Measurements from ENCODE around the gene NRIP1. TPM values are rescaled to one million over a fixed set of nuclear protein-coding genes. Genes with fewer than 3 reads are reported as not detected.

Gene NRIP1
- total and polyA plus RNA-seq, 9 of the 15 experiments (the other 6 are each of a cell fraction or from before 2014, with no cell fraction given) = 4.3 to 42.8 (median 19.6) TPM

DNA sequence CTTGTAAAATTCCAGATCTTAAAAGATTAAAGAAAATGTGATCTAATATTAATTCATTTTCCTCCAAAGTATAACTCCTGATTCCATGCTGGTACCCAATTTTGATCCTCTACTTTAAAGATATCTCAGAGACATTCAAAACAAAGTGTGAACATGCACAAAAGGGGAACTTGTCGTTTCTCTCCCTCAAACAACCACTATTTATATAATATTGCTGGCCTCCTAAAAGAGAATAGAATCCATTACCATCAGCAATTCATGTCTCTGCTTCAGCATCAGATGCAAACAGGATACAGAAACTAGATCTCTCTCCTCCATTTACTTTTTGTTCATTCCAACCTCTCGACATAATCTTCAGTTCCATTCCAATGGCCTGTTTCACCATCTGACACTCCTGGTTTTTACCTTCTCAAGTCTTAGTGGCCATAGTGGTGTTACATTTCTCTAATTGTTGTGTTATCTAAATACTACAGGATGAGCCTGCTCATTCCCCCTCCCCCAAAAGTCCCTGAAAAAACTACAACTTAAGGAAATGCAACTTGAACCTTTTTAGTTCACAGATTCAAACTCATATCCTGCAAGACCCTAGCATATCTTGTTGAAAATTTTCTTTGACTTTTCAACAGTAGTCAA is 4.1 kb downstream of the NRIP1 start:
- H3K27ac ChIP-seq (ENCODE audit: extremely low read depth, low read depth, low read length) = peak overlapping the region; percentile 63
- TF ChIP-seq, protein P1, sequence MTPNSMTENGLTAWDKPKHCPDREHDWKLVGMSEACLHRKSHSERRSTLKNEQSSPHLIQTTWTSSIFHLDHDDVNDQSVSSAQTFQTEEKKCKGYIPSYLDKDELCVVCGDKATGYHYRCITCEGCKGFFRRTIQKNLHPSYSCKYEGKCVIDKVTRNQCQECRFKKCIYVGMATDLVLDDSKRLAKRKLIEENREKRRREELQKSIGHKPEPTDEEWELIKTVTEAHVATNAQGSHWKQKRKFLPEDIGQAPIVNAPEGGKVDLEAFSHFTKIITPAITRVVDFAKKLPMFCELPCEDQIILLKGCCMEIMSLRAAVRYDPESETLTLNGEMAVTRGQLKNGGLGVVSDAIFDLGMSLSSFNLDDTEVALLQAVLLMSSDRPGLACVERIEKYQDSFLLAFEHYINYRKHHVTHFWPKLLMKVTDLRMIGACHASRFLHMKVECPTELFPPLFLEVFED (CRISPR knock-in tag; conservative IDR thresholded peaks at IDR 0.05) = no peak
- no peak for TF ChIP-seq GATA2 (CRISPR knock-in tag; IDR thresholded peaks at IDR 0.05)
- TF ChIP-seq DPF2 (IDR thresholded peaks at IDR 0.05) = peak; percentile 69; the same call in 1 of the 2 replicates
- peak; percentile 28 for TF ChIP-seq LEF1 (IDR thresholded peaks at IDR 0.05)
- TF ChIP-seq KDM1A (IDR thresholded peaks at IDR 0.05) = 0 out of 4 replicates have a peak, but pooled peaks of 1 of the 2 experiments have one; percentile 10
- TF ChIP-seq ELF1 (tag; IDR thresholded peaks at IDR 0.05) = 0 out of 2 replicates have a peak, but pooled peaks have one; percentile 12
- TF ChIP-seq ZNF384 (IDR thresholded peaks at IDR 0.05; ENCODE audit: low read depth, low read length) = 0 out of 2 replicates have a peak, but pooled peaks have one; percentile 44
- TF ChIP-seq EP300 (IDR thresholded peaks at IDR 0.05; ENCODE audit: low read length) = peak; percentile 33; the same call in 1 of the 2 replicates
- TF ChIP-seq HDAC1 (IDR thresholded peaks at IDR 0.05) = peak in 1 of 2 experiments; percentile 27; a peak in 1 of 4 replicates
- peak; percentile 78 for TF ChIP-seq EHMT2 (IDR thresholded peaks at IDR 0.05)
- TF ChIP-seq FOSL1 (tag; conservative IDR thresholded peaks at IDR 0.05) = no peak
- 0 out of 2 replicates have a peak, but pooled peaks have one; percentile 26 for TF ChIP-seq NBN (IDR thresholded peaks at IDR 0.05; ENCODE audit: low read depth)
- peak; percentile 75 for TF ChIP-seq CBFA2T3 (IDR thresholded peaks at IDR 0.05)
- TF ChIP-seq ETV5 (CRISPR knock-in tag; IDR thresholded peaks at IDR 0.05; ENCODE audit: low read depth) = no peak
- TF ChIP-seq, protein P2, sequence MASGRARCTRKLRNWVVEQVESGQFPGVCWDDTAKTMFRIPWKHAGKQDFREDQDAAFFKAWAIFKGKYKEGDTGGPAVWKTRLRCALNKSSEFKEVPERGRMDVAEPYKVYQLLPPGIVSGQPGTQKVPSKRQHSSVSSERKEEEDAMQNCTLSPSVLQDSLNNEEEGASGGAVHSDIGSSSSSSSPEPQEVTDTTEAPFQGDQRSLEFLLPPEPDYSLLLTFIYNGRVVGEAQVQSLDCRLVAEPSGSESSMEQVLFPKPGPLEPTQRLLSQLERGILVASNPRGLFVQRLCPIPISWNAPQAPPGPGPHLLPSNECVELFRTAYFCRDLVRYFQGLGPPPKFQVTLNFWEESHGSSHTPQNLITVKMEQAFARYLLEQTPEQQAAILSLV (tag; IDR thresholded peaks at IDR 0.05) = no peak
- TF ChIP-seq SMARCA4 (IDR thresholded peaks at IDR 0.05) = peak; percentile 74
- TF ChIP-seq SOX6 (IDR thresholded peaks at IDR 0.05) = peak; percentile 23; the same call in 1 of the 2 replicates
- peak; percentile 49 for TF ChIP-seq TAL1 (IDR thresholded peaks at IDR 0.05)
- 0 out of 2 replicates have a peak, but pooled peaks have one; percentile 13 for TF ChIP-seq STAT5A (IDR thresholded peaks at IDR 0.05; ENCODE audit: borderline replicate concordance, low read length)
- no peak for TF ChIP-seq PHB (CRISPR knock-in tag; IDR thresholded peaks at IDR 0.05)
- TF ChIP-seq HMG20A (CRISPR knock-in tag; conservative IDR thresholded peaks at IDR 0.05) = no peak
- peak; percentile 37 for TF ChIP-seq TEAD4 (IDR thresholded peaks at IDR 0.05; ENCODE audit: low read length)
- no peak for TF ChIP-seq TEAD4 (CRISPR knock-in tag; IDR thresholded peaks at IDR 0.05; ENCODE audit: borderline replicate concordance)
- peak; percentile 1 for TF ChIP-seq RBBP5 (IDR thresholded peaks at IDR 0.05; ENCODE audit: borderline replicate concordance, insufficient read depth, low read length, poor library complexity, severe bottlenecking)
- 0 out of 2 replicates have a peak, but pooled peaks have one; percentile 33 for TF ChIP-seq SMARCE1 (IDR thresholded peaks at IDR 0.05)

More for the DNA sequence above, 4.1 kb downstream of the NRIP1 start:
- 0% methylated on average over 2 of the region's 2 CpGs for WGBS (ENCODE audit: insufficient coverage, low coverage, missing lambda C conversion rate)
- H3K36me3 ChIP-seq (ENCODE audit: control insufficient read depth, insufficient read depth, low read length) = no peaks in the 10 kb centered on the region
- peaks cover 100% of the 10 kb centered on the region for H3K79me2 ChIP-seq (ENCODE audit: control insufficient read depth, insufficient read depth, low read length)
- no peaks in the 10 kb centered on the region for H3K9me3 ChIP-seq (replicated peaks; ENCODE audit: control insufficient read depth, insufficient read depth, low read depth, low read length)
- intact Hi-C loops (cut with micrococcal nuclease) = loop anchor here (5.0 kb wide), 3 partner anchors 198 to 533 kb away; no protein-coding TSS in a partner anchor
- peak overlapping the region in 1 of 2 experiments; percentile 71; a peak in 2 of 4 replicates for H3K9ac ChIP-seq (ENCODE audit: insufficient read depth in 1 of 2, low read depth in 2 of 2, low read length in 2 of 2)
- H4K20me1 ChIP-seq (replicated peaks; ENCODE audit: control insufficient read depth, insufficient read depth, low read length) = no peaks in the 10 kb centered on the region
- ATAC-seq (peak; percentile 7), FAIRE-seq (peak; percentile 63), DNase-seq (ENCODE audit: extremely low read depth in 1 of 4, low spot score in 3 of 4) (peak in 3 of 4 experiments; percentile 24 to 77 (median 50))
- peak overlapping the region; percentile 80 for H3K4me3 ChIP-seq
- H3K4me2 ChIP-seq (ENCODE audit: insufficient read depth, low read length) = peak overlapping the region; percentile 89
- POLR2A ChIA-PET = no interaction called here
- BruUV-seq (replicated peaks) = no TSS peak
- peaks cover 15 to 25% of the 10 kb centered on the region in 2 experiments; a peak in 4 of 5 replicates for H3K4me1 ChIP-seq (replicated peaks in 1 of 2; ENCODE audit: control insufficient read depth in 2 of 2, insufficient read depth in 2 of 2, low read length in 2 of 2)
- no peak overlapping the region for H2AFZ ChIP-seq (ENCODE audit: low read depth, low read length)
- CTCF ChIA-PET (ENCODE audit: low intra/inter-chr PET ratio) = no interaction called here
- in situ Hi-C loops (cut with MboI) = no loop called here
- no peaks in the 10 kb centered on the region for H3K27me3 ChIP-seq (ENCODE audit: control insufficient read depth in 2 of 2, insufficient read depth in 2 of 2, low read length in 2 of 2)
- H3K9me1 ChIP-seq (ENCODE audit: control insufficient read depth, insufficient read depth, low read length) = no peaks in the 10 kb centered on the region

All from K562 (cell line).